Esophagus muscularis mucosa (tissue), 4 donors: ENCODE measurements around the gene RAD51AP1. TPM values are rescaled to one million over a fixed set of nuclear protein-coding genes. Genes with fewer than 3 reads are reported as not detected.
"Not testable (repeated sequence)": the region's sequence is repeated elsewhere in the genome, so short reads cannot be mapped to it uniquely, and the experiment has no call there.

Source experiments
- DNase-seq: peaks from one replicate; pipeline ENCODE4 v3.0.0-alpha.2; 2017; ENCODE audit errors: extremely low spot score
- H3K27ac ChIP-seq, 4 donors: fragments of 200-600 bp; sonication (generic); replicated peaks in 1 of 4; 1 replicate in 3 of 4; 2 replicates in 1 of 4; pipeline ENCODE4 v1.5.1; 2016 to 2019; ENCODE audit warnings: mild to moderate bottlenecking in 1 of 4
- H3K27me3 ChIP-seq, 4 donors: fragments of 200-600 bp; sonication (generic); one replicate each; pipeline versions ENCODE4 v1.5.1 to v1.6.0; 2016 to 2019
- H3K36me3 ChIP-seq, 4 donors: fragments of 200-600 bp; sonication (generic); one replicate each; pipeline ENCODE4 v1.5.1; 2016 to 2019
- H3K4me1 ChIP-seq, 4 donors: fragments of 200-600 bp; sonication (generic); one replicate each; pipeline ENCODE4 v1.5.1; 2016 to 2019
- H3K4me3 ChIP-seq, 4 donors: fragments of 200-600 bp; sonication (generic); 1 replicate in 2 of 4; 2 replicates in 2 of 4; pipeline ENCODE4 v1.5.1; 2016 to 2019; ENCODE audit warnings: mild to moderate bottlenecking in 4 of 4, moderate library complexity in 1 of 4
- H3K9me3 ChIP-seq, 4 donors: fragments of 200-600 bp; sonication (generic); 1 replicate in 3 of 4; 2 replicates in 1 of 4; pipeline ENCODE4 v1.5.1; 2016 to 2019
- EP300 ChIP-seq: sonication (generic); formaldehyde crosslinking; IDR thresholded peaks from one replicate; pipeline ENCODE4 v1.6.1; 2017; ENCODE audit warnings: antibody characterized with exemption
- POLR2A ChIP-seq: fragments of 450-650 bp; IDR thresholded peaks from one replicate; pipeline ENCODE4 v1.6.1; 2017; ENCODE audit warnings: antibody characterized with exemption, moderate library complexity, mild to moderate bottlenecking, low read depth
- POLR2AphosphoS5 ChIP-seq, 2 donors: sonication (generic); formaldehyde crosslinking; IDR thresholded peaks; one replicate each; pipeline ENCODE4 v1.6.1; 2017; ENCODE audit warnings: antibody characterized with exemption in 2 of 2
- WGBS: methylation state at CpG from one replicate; pipeline ENCODE4 v1.1.5; 2018; 5-methylcytosine and 5-hydroxymethylcytosine counted together
- intact Hi-C: fragments of 100-400 bp; cut with DNase I; formaldehyde crosslinking; loops from one replicate; pipeline ENCODE4 v1.15.1; 2023
- total RNA-seq, 4 donors: library from RNA; depleted of rRNA; stranded (reverse); fragments of >200 nt; gene quantifications; one replicate each; pipeline versions ENCODE4 v1.1.0 to v1.2.1, GENCODE V29; 2016
- TF ChIP-seq, protein P1 (sequence below), 3 experiments: fragments of 200-600 bp in 2 of 3; fragments of 450-650 bp in 1 of 3; sonication (generic) in 2 of 3; IDR thresholded peaks; one replicate each; pipeline ENCODE4 v1.5.1; 2017 to 2019; ENCODE audit warnings: antibody characterized with exemption in 3 of 3, mild to moderate bottlenecking in 2 of 3, moderate library complexity in 1 of 3

RAD51AP1 gene
- total RNA-seq, 4 donors from 2014 or later = 0.58 to 1.4 (median 0.75) TPM

DNA sequence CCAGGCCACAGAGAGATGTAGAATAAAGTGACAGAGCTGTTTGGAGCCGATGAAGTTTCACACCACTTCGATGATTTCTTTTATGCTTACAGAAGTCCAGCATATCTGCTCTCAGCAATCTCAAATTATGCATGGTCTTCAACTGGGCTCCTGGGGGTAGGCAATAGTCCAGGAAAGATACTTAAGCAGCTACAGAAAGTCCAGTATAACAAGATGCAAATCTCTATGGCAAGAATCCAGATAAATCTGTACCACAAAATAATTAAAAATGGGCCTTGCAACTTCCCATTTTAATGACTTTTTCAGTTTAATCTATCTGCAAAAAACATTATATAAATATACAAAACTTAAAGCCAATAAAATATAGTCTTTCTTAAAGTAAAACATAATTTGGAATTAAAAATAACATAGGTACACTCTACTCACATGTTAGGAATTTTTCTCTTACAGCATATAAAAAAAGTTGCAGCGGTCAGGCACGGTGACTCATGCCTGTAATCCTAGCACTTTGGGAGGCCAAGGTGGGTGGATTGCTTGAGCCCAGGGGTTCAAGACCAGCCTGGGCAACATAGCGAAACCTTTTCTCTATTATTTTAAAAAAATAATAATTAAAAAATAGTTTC is 20.5 kb upstream of the RAD51AP1 start:
- H3K36me3 ChIP-seq = peaks cover 0 to 70% (median 34%) of the 10 kb centered on the region in 4 donors
- no peaks in the 10 kb centered on the region for H3K4me1 ChIP-seq
- no peak overlapping the region for H3K4me3 ChIP-seq
- H3K9me3 ChIP-seq = no peaks in the 10 kb centered on the region
- DNase-seq = no peak
- 75% methylated on average over 5 of the region's 5 CpGs for WGBS
- intact Hi-C loops = no loop called here
- no peak for TF ChIP-seq POLR2A
- TF ChIP-seq, protein P1, sequence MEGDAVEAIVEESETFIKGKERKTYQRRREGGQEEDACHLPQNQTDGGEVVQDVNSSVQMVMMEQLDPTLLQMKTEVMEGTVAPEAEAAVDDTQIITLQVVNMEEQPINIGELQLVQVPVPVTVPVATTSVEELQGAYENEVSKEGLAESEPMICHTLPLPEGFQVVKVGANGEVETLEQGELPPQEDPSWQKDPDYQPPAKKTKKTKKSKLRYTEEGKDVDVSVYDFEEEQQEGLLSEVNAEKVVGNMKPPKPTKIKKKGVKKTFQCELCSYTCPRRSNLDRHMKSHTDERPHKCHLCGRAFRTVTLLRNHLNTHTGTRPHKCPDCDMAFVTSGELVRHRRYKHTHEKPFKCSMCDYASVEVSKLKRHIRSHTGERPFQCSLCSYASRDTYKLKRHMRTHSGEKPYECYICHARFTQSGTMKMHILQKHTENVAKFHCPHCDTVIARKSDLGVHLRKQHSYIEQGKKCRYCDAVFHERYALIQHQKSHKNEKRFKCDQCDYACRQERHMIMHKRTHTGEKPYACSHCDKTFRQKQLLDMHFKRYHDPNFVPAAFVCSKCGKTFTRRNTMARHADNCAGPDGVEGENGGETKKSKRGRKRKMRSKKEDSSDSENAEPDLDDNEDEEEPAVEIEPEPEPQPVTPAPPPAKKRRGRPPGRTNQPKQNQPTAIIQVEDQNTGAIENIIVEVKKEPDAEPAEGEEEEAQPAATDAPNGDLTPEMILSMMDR (IDR thresholded peaks at IDR 0.05) = no peak
- no peak for TF ChIP-seq EP300
- no peak for TF ChIP-seq POLR2AphosphoS5 (IDR thresholded peaks at IDR 0.05)
- no peak overlapping the region for H3K27ac ChIP-seq
- no peaks in the 10 kb centered on the region for H3K27me3 ChIP-seq

- H3K4me1 ChIP-seq, H3K27ac ChIP-seq, DNase-seq, H3K9me3 ChIP-seq, H3K27me3 ChIP-seq, H3K4me3 ChIP-seq, intact Hi-C loops: not testable (repeated sequence)
- H3K36me3 ChIP-seq = peaks cover 5 to 65% (median 36%) of the 10 kb centered on the region in 4 donors
- WGBS = 96% methylated on average over 7 of the region's 7 CpGs
Measured at GRCh38 chr12:4523443-4523842, 15.2 kb upstream of the RAD51AP1 start.

DNA sequence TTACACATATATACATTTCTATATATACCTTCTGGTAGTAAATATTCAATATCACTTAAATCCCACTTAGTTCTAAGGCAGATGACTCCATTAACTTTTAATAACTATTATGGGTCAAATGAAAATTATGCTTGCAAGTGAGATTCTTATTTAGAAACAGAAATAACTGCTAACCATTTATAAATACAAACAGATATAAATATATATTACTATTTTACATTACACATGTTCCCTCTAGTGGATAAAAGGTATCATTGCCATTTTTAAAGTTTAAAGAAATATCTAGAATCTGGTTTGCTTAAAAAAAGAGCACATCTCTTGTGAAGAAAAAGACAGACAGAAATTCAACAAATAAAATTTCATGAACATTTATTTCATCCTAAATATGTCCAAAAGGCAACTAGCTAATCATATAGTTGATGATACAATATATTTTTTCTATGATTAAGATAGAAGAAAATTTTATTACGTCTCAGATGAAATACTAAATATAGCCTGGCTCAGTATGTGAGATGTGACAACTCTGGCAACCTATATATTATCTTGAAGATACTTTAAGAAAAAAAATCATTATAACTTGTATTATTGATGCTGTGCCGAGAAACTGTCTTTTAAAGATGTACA is 11.7 kb upstream of the RAD51AP1 start:
- Histone ChIP-seq H3K36me3 (peaks cover 7 to 67% (median 40%) of the 10 kb centered on the region in 4 donors), H3K27me3 (no peaks in the 10 kb centered on the region), H3K9me3 (no peaks in the 10 kb centered on the region), H3K4me1 (no peaks in the 10 kb centered on the region), H3K4me3 (no peak overlapping the region), H3K27ac (no peak overlapping the region)
- no peak for TF ChIP-seq EP300
- TF ChIP-seq, protein P1 (IDR thresholded peaks at IDR 0.05) = peak; percentile 35 to 68 (median 63)
- WGBS = 91% methylated on average over 2 of the region's 2 CpGs
- intact Hi-C loops = loop anchor here (5.0 kb wide), 1 partner anchor 220 kb away; no protein-coding TSS in a partner anchor
- DNase-seq = no peak

DNA sequence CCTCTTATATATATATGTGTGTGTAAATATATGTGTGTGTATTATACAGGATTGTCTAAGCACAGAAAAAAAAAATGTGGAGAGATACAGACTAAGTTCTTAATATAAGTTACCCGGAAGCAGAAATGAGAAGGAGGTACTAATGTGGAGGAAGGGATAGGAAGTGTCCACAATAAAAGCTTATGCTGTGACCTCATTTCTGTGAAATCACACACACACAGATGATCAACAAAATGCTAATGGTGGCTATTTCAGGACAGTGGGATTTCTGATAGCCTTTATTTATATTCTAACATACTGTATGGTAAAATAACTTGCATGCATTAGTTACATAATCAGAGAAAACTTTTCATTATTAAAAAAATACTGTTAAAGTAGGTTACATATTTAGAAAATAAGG is 8.5 kb upstream of the RAD51AP1 start:
- Histone ChIP-seq H3K9me3 (no peaks in the 10 kb centered on the region), H3K4me3 (no peak overlapping the region), H3K4me1 (no peaks in the 10 kb centered on the region), H3K36me3 (peaks cover 5 to 73% (median 45%) of the 10 kb centered on the region in 4 donors), H3K27me3 (no peaks in the 10 kb centered on the region), H3K27ac (no peak overlapping the region)
- intact Hi-C loops = loop anchor here (10.0 kb wide), 2 partner anchors 175 to 645 kb away; no protein-coding TSS in a partner anchor
- 86% methylated on average over 1 of the region's 1 CpG for WGBS
- TF ChIP-seq POLR2AphosphoS5 (IDR thresholded peaks at IDR 0.05) = no peak
- TF ChIP-seq POLR2A = no peak
- no peak for TF ChIP-seq EP300
- TF ChIP-seq, protein P1 (IDR thresholded peaks at IDR 0.05) = no peak
- DNase-seq = no peak

DNA sequence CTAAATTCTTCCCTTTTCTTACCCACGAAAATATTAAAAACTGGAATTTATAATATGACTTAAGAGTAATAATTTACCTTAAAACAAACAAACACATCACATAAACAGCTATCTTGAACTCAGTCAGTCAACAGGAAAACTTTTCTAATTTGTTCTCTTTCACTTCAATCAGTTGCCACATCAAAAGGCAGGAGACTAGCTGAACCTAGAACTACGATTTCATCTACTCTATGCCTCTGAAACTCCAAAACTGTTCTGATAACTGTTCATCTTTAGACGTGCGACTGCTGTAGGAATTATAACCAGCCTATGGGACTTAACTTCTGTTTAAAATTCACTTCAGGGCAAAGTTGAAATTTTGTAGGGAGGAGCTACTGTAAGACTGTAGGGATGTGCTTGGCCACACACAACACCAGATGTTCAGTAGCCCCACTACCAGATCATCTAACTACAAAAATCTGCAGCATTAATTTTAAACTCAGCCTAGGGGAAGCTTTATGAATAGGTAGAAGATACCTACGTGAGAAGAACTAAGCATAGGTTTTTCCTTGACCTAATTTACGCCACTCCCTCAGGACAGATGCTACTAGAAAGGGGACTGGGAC is 7.6 kb upstream of the RAD51AP1 start:
- no peak for DNase-seq
- Histone ChIP-seq H3K4me3 (no peak overlapping the region), H3K27ac (no peak overlapping the region), H3K4me1 (no peaks in the 10 kb centered on the region), H3K9me3 (no peaks in the 10 kb centered on the region), H3K27me3 (no peaks in the 10 kb centered on the region), H3K36me3 (peaks cover 5 to 81% (median 43%) of the 10 kb centered on the region in 4 donors)
- 86% methylated on average over 6 of the region's 6 CpGs for WGBS
- no peak for TF ChIP-seq EP300
- TF ChIP-seq, protein P1 (IDR thresholded peaks at IDR 0.05) = no peak
- TF ChIP-seq POLR2A = no peak
- TF ChIP-seq POLR2AphosphoS5 (IDR thresholded peaks at IDR 0.05) = no peak
- intact Hi-C loops = loop anchor here (10.0 kb wide), 2 partner anchors 176 to 646 kb away; no protein-coding TSS in a partner anchor
